ENCODE results near the gene PRR23A.

PRR23A gene

DNA sequence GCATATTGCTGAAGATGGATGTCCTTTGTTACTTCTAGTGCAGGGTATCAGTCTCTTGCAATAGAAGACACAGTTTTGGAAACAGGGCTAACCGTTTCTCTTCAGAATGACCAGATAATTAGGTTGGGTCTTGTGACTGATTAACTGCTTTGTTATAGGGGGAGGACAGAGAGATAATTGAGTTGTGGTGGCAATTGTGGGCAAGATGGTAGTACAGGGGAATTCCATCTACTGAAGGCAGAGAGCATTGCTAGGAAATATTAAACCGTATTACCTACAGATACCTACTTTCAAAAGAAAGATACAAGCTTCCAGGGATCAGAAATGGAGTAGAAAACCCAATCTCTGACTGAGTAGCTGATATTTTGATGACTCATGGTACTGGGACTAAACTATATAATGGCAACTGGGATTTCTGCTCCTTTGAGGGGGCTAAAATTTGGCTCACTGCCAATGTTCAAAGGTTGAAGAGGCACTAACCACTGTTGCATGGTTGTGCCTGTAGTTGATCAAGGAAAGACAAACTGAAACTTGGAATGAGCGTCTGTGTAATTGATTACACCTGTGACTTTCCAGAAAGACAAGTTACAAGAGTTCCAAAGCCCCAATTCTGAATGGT, 10.5 kb upstream of the PRR23A start:
- Histone ChIP-seq H3K4me3 (no peak overlapping the region), H3K36me3 (no peaks in the 10 kb centered on the region), H3K27me3 (no peaks in the 10 kb centered on the region), H3K9me3 (peaks cover 0 to 14% (median 13%) of the 10 kb centered on the region in 3 donors), H3K27ac (no peak overlapping the region), H3K4me1 (no peaks in the 10 kb centered on the region)
- no peak for DNase-seq
- TF ChIP-seq, protein P1, sequence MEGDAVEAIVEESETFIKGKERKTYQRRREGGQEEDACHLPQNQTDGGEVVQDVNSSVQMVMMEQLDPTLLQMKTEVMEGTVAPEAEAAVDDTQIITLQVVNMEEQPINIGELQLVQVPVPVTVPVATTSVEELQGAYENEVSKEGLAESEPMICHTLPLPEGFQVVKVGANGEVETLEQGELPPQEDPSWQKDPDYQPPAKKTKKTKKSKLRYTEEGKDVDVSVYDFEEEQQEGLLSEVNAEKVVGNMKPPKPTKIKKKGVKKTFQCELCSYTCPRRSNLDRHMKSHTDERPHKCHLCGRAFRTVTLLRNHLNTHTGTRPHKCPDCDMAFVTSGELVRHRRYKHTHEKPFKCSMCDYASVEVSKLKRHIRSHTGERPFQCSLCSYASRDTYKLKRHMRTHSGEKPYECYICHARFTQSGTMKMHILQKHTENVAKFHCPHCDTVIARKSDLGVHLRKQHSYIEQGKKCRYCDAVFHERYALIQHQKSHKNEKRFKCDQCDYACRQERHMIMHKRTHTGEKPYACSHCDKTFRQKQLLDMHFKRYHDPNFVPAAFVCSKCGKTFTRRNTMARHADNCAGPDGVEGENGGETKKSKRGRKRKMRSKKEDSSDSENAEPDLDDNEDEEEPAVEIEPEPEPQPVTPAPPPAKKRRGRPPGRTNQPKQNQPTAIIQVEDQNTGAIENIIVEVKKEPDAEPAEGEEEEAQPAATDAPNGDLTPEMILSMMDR (IDR thresholded peaks at IDR 0.05): no peak
- intact Hi-C loops (cut with DNase I; ENCODE audit: low total_unique reads): no loop called here

DNA sequence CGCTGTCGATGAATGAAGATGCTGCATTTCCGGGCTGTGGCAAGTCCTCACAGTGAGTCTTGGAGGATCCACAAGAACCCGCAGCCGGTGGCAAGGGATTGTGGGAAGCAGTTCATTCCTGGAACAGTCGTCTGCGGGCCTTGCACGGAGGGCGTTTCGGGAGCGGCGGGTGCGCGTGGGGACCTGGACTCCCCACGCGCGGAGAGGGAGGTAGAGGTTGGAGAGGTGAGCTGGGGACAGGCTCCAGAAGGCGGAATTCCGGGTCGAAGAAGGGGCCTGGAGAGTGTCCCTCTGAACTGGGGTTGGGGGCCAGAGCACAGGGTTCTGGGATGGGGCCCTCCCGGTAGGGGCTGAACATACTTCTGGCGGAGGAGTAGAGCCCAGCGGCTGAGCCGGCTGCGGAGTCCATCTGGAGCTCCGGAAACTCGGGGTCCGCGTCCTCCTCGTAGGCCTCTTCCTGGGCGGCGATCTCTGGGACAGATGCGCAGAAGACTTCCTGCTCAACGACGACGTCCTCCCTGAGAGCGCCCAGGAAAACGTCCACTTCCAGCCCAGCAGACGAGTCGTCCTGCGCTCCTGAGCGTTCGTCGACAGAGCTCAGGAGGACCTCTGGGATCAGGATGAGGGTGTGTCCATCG, 593 bp downstream of the PRR23A start:
- no peak overlapping the region for H3K27ac ChIP-seq
- H3K4me3 ChIP-seq: no peak overlapping the region
- no peaks in the 10 kb centered on the region for H3K27me3 ChIP-seq
- TF ChIP-seq, protein P1 (IDR thresholded peaks at IDR 0.05): no peak
- intact Hi-C loops (cut with DNase I; ENCODE audit: low total_unique reads): no loop called here
- no peak for DNase-seq
- H3K36me3 ChIP-seq: no peaks in the 10 kb centered on the region
- peaks cover 0 to 13% (median 7%) of the 10 kb centered on the region in 3 donors for H3K9me3 ChIP-seq
- H3K4me1 ChIP-seq: no peaks in the 10 kb centered on the region

DNA sequence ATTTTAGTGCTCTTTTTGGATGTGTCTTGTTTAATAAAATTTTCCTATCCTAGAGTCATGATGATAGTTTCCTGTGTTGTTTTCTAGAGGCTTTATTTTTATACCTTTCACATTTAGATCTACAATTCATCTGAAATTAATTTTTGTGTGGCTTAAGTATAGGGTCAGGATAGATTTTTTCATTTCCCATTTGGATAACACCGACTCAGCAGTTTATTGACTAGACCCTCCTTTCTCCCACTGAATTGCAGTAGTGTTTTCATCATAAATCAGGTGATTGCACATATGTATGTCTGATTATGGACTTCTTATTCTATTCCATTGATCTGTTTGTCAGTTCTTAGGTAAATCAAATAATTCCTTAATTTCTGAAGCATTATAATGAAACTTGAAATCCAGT, 10.4 kb downstream of the PRR23A start:
- intact Hi-C loops (cut with DNase I; ENCODE audit: low total_unique reads): no loop called here
- TF ChIP-seq, protein P1 (IDR thresholded peaks at IDR 0.05): no peak
- Histone ChIP-seq H3K27me3 (no peaks in the 10 kb centered on the region), H3K36me3 (no peaks in the 10 kb centered on the region), H3K4me3 (no peak overlapping the region), H3K9me3 (no peaks in the 10 kb centered on the region), H3K4me1 (no peaks in the 10 kb centered on the region), H3K27ac (no peak overlapping the region)
- no peak for DNase-seq

DNA sequence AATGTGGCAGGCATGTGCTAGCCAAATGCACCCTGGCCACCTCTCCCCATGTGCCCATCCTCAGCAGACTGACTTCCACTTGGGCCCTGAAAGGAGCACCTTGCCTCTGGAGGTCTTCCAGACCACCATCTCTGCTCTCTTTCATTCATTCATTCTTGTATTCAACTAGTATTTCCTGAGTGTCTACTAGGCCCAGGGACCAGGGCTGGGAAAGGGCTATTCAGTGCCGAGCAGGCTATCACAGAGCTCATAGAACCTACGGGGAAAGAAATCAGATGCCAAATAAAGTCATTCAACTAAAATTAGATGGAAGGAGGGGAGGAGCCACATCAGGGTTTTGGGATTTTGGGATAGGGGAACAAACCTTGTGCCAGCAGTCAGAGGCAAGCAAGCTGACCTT, 18.9 kb downstream of the PRR23A start:
- Histone ChIP-seq H3K9me3 (no peaks in the 10 kb centered on the region), H3K36me3 (no peaks in the 10 kb centered on the region), H3K4me3 (no peak overlapping the region), H3K4me1 (no peaks in the 10 kb centered on the region), H3K27me3 (no peaks in the 10 kb centered on the region), H3K27ac (no peak overlapping the region)
- DNase-seq: no peak
- TF ChIP-seq, protein P1 (IDR thresholded peaks at IDR 0.05): no peak
- intact Hi-C loops (cut with DNase I; ENCODE audit: low total_unique reads): no loop called here

DNA sequence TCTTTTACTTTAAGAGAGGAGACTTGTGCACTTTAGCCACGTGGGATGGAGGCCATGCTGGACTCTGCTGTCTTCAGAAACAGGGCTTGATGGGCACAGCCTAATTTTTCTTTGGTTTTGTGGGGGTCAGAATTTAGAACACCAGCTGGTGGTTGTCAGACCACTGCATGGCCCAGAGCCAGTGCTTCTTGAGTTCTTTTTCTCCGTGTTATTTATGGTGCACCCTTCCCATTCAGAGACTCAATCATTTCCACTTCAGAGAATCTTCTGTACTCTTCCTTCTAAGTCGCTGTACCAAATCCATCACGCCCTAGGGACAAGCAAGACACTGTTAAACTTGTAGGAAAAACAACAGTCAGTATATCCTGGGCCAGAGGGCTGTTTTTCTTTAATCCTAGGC, 20.1 kb downstream of the PRR23A start:
- intact Hi-C loops (cut with DNase I; ENCODE audit: low total_unique reads): no loop called here
- H3K27ac ChIP-seq: no peak overlapping the region
- TF ChIP-seq, protein P1 (IDR thresholded peaks at IDR 0.05): no peak
- no peak overlapping the region for H3K4me3 ChIP-seq
- H3K9me3 ChIP-seq: no peaks in the 10 kb centered on the region
- H3K4me1 ChIP-seq: no peaks in the 10 kb centered on the region
- no peaks in the 10 kb centered on the region for H3K27me3 ChIP-seq
- H3K36me3 ChIP-seq: no peaks in the 10 kb centered on the region
- DNase-seq: no peak

All from tibial artery (tissue), 4 donors.